Stomach smooth muscle (tissue), 2 donors: ENCODE data around the gene MRPS2.

Experiments used
- H3K27ac ChIP-seq: one replicate; pipeline ENCODE4 v1.7.0; 2013; ENCODE audit warnings: mild to moderate bottlenecking, low read length, inconsistent platforms
- H3K27me3 ChIP-seq, 2 donors: one replicate each; pipeline ENCODE4 v1.7.0; 2013; ENCODE audit warnings: low read length in 2 of 2; ENCODE audit not compliant: insufficient read depth in 2 of 2, control insufficient read depth in 1 of 2
- H3K36me3 ChIP-seq, 2 donors: one replicate each; pipeline ENCODE4 v1.7.0; 2013; ENCODE audit warnings: low read length in 2 of 2; ENCODE audit not compliant: control insufficient read depth in 2 of 2, insufficient read depth in 2 of 2
- H3K4me1 ChIP-seq: one replicate; pipeline ENCODE4 v1.7.0; 2013; ENCODE audit warnings: low read length; ENCODE audit not compliant: control insufficient read depth, insufficient read depth
- H3K4me3 ChIP-seq, 2 donors: one replicate each; pipeline ENCODE4 v1.7.0; 2013; ENCODE audit warnings: low read length in 2 of 2
- H3K9ac ChIP-seq, 2 donors: one replicate each; pipeline ENCODE4 v1.7.0; 2013; ENCODE audit warnings: low read length in 2 of 2, mild to moderate bottlenecking in 1 of 2
- H3K9me3 ChIP-seq, 2 donors: one replicate each; pipeline ENCODE4 v1.7.0; 2013; ENCODE audit warnings: low read length in 2 of 2; ENCODE audit not compliant: control insufficient read depth in 2 of 2
- donor health status: healthy.
- donor health status: Pancreatic carcinoma.

MRPS2 gene

GRCh38 chr9:135468854-135469521 is 31.5 kb upstream of the MRPS2 start:
- Histone ChIP-seq H3K27me3 (peaks cover 0 to 4% of the 10 kb centered on the region in 2 donors), H3K9me3 (no peaks in the 10 kb centered on the region), H3K4me3 (no peak overlapping the region), H3K9ac (no peak overlapping the region), H3K27ac (no peak overlapping the region), H3K4me1 (no peaks in the 10 kb centered on the region), H3K36me3 (no peaks in the 10 kb centered on the region)

- no peak overlapping the region for H3K27ac ChIP-seq
- peaks cover 0 to 4% of the 10 kb centered on the region in 2 donors for H3K27me3 ChIP-seq
- no peak overlapping the region for H3K9ac ChIP-seq
- H3K4me1 ChIP-seq, result no peaks in the 10 kb centered on the region
- H3K36me3 ChIP-seq, result no peaks in the 10 kb centered on the region
- no peaks in the 10 kb centered on the region for H3K9me3 ChIP-seq
- no peak overlapping the region for H3K4me3 ChIP-seq
These were observed 28.5 kb upstream of the MRPS2 start for GRCh38 chr9:135471791-135472640.

GRCh38 chr9:135473972-135474543 is 26.4 kb upstream of the MRPS2 start:
- Histone ChIP-seq H3K36me3 (no peaks in the 10 kb centered on the region), H3K4me1 (peaks cover 4% of the 10 kb centered on the region), H3K9me3 (no peaks in the 10 kb centered on the region), H3K27me3 (peaks cover 0 to 3% of the 10 kb centered on the region in 2 donors), H3K4me3 (no peak overlapping the region), H3K9ac (no peak overlapping the region), H3K27ac (no peak overlapping the region)

GRCh38 chr9:135474915-135475314 is 25.6 kb upstream of the MRPS2 start:
- Histone ChIP-seq H3K4me3 (no peak overlapping the region), H3K9me3 (no peaks in the 10 kb centered on the region), H3K27me3 (peaks cover 0 to 3% of the 10 kb centered on the region in 2 donors)

GRCh38 chr9:135476561-135477355 is 23.7 kb upstream of the MRPS2 start:
- Histone ChIP-seq H3K36me3 (no peaks in the 10 kb centered on the region), H3K27ac (no peak overlapping the region), H3K27me3 (no peaks in the 10 kb centered on the region), H3K9ac (no peak overlapping the region), H3K4me1 (peaks cover 16% of the 10 kb centered on the region), H3K9me3 (no peaks in the 10 kb centered on the region), H3K4me3 (no peak overlapping the region)

More at GRCh38 chr9:135474915-135475314, 25.6 kb upstream of the MRPS2 start:
- Histone ChIP-seq H3K4me1 (peaks cover 6% of the 10 kb centered on the region), H3K36me3 (no peaks in the 10 kb centered on the region), H3K9ac (no peak overlapping the region), H3K27ac (no peak overlapping the region)

GRCh38 chr9:135478191-135478590 is 22.3 kb upstream of the MRPS2 start:
- Histone ChIP-seq H3K4me1 (peaks cover 16% of the 10 kb centered on the region), H3K9ac (no peak overlapping the region), H3K27me3 (no peaks in the 10 kb centered on the region), H3K9me3 (no peaks in the 10 kb centered on the region), H3K27ac (no peak overlapping the region), H3K36me3 (no peaks in the 10 kb centered on the region), H3K4me3 (no peak overlapping the region)

- Histone ChIP-seq H3K27ac (no peak overlapping the region), H3K9me3 (no peaks in the 10 kb centered on the region), H3K4me1 (peaks cover 16% of the 10 kb centered on the region), H3K36me3 (no peaks in the 10 kb centered on the region), H3K9ac (peak overlapping the region in 1 of 2 donors; percentile 29), H3K4me3 (peak overlapping the region; percentile 41 to 68), H3K27me3 (no peaks in the 10 kb centered on the region)
These were observed 21.5 kb upstream of the MRPS2 start for GRCh38 chr9:135478829-135479468.

- Histone ChIP-seq H3K9me3 (no peaks in the 10 kb centered on the region), H3K4me1 (peaks cover 16% of the 10 kb centered on the region), H3K9ac (peak within 1 kb of the TSS; percentile 55 to 62), H3K4me3 (peak within 1 kb of the TSS; percentile 41 to 78), H3K36me3 (peaks cover 0 to 3% of the 10 kb centered on the region in 2 donors), H3K27me3 (no peaks in the 10 kb centered on the region), H3K27ac (no peak within 1 kb of the TSS)
These were observed 20.9 kb upstream of the MRPS2 start, which contains the start of gene PPP1R26 for GRCh38 chr9:135479469-135480052. Gene PPP1R26 (plus strand): TSS chr9:135479782. CDS start chr9:135484511, 4,729 bp downstream.

GRCh38 chr9:135480071-135480939 is 20.2 kb upstream of the MRPS2 start:
- H3K36me3 ChIP-seq, result peaks cover 4 to 7% of the 10 kb centered on the region in 2 donors

More at GRCh38 chr9:135480071-135480939, 20.2 kb upstream of the MRPS2 start:
- Histone ChIP-seq H3K27ac (no peak overlapping the region), H3K4me3 (peak overlapping the region; percentile 40 to 78), H3K27me3 (no peaks in the 10 kb centered on the region), H3K9ac (peak overlapping the region; percentile 55 to 62), H3K9me3 (no peaks in the 10 kb centered on the region), H3K4me1 (peaks cover 16% of the 10 kb centered on the region)
